H1 (cell line): ENCODE measurements around the gene PIK3R1. TPM values are rescaled to one million over a fixed set of nuclear protein-coding genes. Genes with fewer than 3 reads are reported as not detected.

Source experiments
- CTCF ChIA-PET: fragments of 300-600 bp; sonication (Branson Sonifier 250); formaldehyde crosslinking; loops from one replicate; lab custom pipeline; 2021; ENCODE audit not compliant: partially characterized antibody; lab: Charles Lee
- POLR2A ChIA-PET: fragments of 300-600 bp; sonication (Branson Sonifier 250); formaldehyde crosslinking; loops from one replicate; lab custom pipeline; 2021; ENCODE audit warnings: inconsistent platforms; ENCODE audit not compliant: partially characterized antibody; lab: Charles Lee
- DNase-seq, 2 experiments: peaks; one replicate each; pipeline versions ENCODE4 v3.0.0 to v3.0.0-alpha.2; 2010 to 2022; ENCODE audit warnings: low spot score in 2 of 2, low read depth in 1 of 2, mixed read lengths in 1 of 2
- FAIRE-seq: peaks from 2 replicates; lab custom pipeline; 2011; peaks lifted over from hg19 to GRCh38; lab: Jason Lieb, UNC
- H2AFZ ChIP-seq: 2 replicates; pipeline ENCODE4 v1.8.1; 2012; ENCODE audit warnings: low read length, inconsistent platforms
- H2AK5ac ChIP-seq: 2 replicates; pipeline ENCODE4 v1.6.1; 2013; ENCODE audit warnings: low read depth, low read length
- H2BK120ac ChIP-seq: replicated peaks from 2 replicates; pipeline ENCODE3; 2013; ENCODE audit warnings: low read depth, low read length, inconsistent platforms
- H2BK12ac ChIP-seq: 2 replicates; pipeline ENCODE4 v1.6.1; 2013; ENCODE audit warnings: low read depth, low read length
- H2BK15ac ChIP-seq: 2 replicates; pipeline ENCODE4 v1.6.1; 2013; ENCODE audit warnings: low read length
- H2BK20ac ChIP-seq: 2 replicates; pipeline ENCODE4 v1.6.1; 2013; ENCODE audit warnings: low read length
- H2BK5ac ChIP-seq: 2 replicates; pipeline ENCODE4 v1.6.1; 2013; ENCODE audit warnings: low read depth, low read length
- H3K14ac ChIP-seq: 2 replicates; pipeline ENCODE4 v1.6.1; 2013; ENCODE audit warnings: inconsistent platforms; ENCODE audit not compliant: insufficient read length
- H3K18ac ChIP-seq: 2 replicates; pipeline ENCODE4 v1.6.1; 2013; ENCODE audit warnings: low read length; ENCODE audit errors: extremely low read depth
- H3K23ac ChIP-seq: 2 replicates; pipeline ENCODE4 v1.6.1; 2013; ENCODE audit warnings: inconsistent platforms; ENCODE audit not compliant: insufficient read length
- H3K23me2 ChIP-seq: 2 replicates; pipeline ENCODE4 v1.6.1; 2013; ENCODE audit warnings: low read depth, low read length
- H3K27ac ChIP-seq: 2 replicates; pipeline ENCODE4 v1.6.1; 2011; ENCODE audit warnings: low read depth, low read length, inconsistent platforms
- H3K27me3 ChIP-seq, 4 experiments: replicated peaks in 1 of 4; 1 replicate in 1 of 4; 2 replicates in 3 of 4; pipeline versions ENCODE4 v1.6.1 to v1.8.1; 2011 to 2013; ENCODE audit warnings: low read length in 3 of 4, mild to moderate bottlenecking in 3 of 4, inconsistent platforms in 2 of 4, mixed read lengths in 2 of 4, moderate library complexity in 1 of 4; ENCODE audit not compliant: control insufficient read depth in 3 of 4, insufficient read depth in 3 of 4; ENCODE audit errors: extremely low read depth in 1 of 4
- H3K36me3 ChIP-seq, 4 experiments: 2 replicates each; pipeline versions ENCODE4 v1.6.1 to v1.8.1; 2011 to 2013; ENCODE audit warnings: mild to moderate bottlenecking in 4 of 4, low read length in 3 of 4, moderate library complexity in 2 of 4, control low read depth in 1 of 4, inconsistent platforms in 1 of 4; ENCODE audit not compliant: insufficient read depth in 4 of 4, control insufficient read depth in 2 of 4
- H3K4ac ChIP-seq: replicated peaks from 2 replicates; pipeline ENCODE3; 2013; ENCODE audit warnings: low read length, low read depth, mixed read lengths, inconsistent platforms; ENCODE audit not compliant: insufficient read length
- H3K4me1 ChIP-seq, 4 experiments: replicated peaks in 1 of 4; 1 replicate in 1 of 4; 2 replicates in 3 of 4; pipeline versions ENCODE4 v1.6.1 to v1.8.1; 2011 to 2013; ENCODE audit warnings: low read length in 3 of 4, inconsistent platforms in 2 of 4, mixed read lengths in 1 of 4; ENCODE audit not compliant: insufficient read depth in 4 of 4, control insufficient read depth in 3 of 4
- H3K4me2 ChIP-seq, 2 experiments: 2 replicates each; pipeline versions ENCODE4 v1.6.1 to v1.8.1; 2011 to 2013; ENCODE audit warnings: low read depth in 2 of 2, low read length in 2 of 2, control low read depth in 1 of 2, inconsistent platforms in 1 of 2, mild to moderate bottlenecking in 1 of 2; ENCODE audit not compliant: insufficient read depth in 1 of 2
- H3K4me3 ChIP-seq, 4 experiments: fragments of 200-600, 300-600 bp in 1 of 4; sonication (generic), shearing (Covaris generic), sonication (Bioruptor Twin) in 1 of 4; 2 replicates each; pipeline versions ENCODE4 v1.5.1 to v1.8.1; 2011 to 2016; ENCODE audit warnings: low read length in 4 of 4, low read depth in 3 of 4, control low read depth in 2 of 4, inconsistent platforms in 2 of 4, mild to moderate bottlenecking in 2 of 4, mixed read lengths in 1 of 4, moderate library complexity in 1 of 4; ENCODE audit not compliant: insufficient read depth in 2 of 4; ENCODE audit errors: extremely low read depth in 1 of 4
- H3K56ac ChIP-seq: replicated peaks from 2 replicates; pipeline ENCODE3; 2013; ENCODE audit warnings: low read depth, mild to moderate bottlenecking, mixed read lengths, low read length, inconsistent platforms; ENCODE audit not compliant: insufficient read length
- H3K79me1 ChIP-seq: 2 replicates; pipeline ENCODE4 v1.6.1; 2013; ENCODE audit warnings: low read depth, low read length, control low read depth
- H3K79me2 ChIP-seq, 2 experiments: 2 replicates each; pipeline versions ENCODE4 v1.6.1 to v1.8.1; 2012 to 2013; ENCODE audit warnings: low read length in 2 of 2, mild to moderate bottlenecking in 2 of 2, inconsistent platforms in 1 of 2; ENCODE audit not compliant: insufficient read depth in 2 of 2, control insufficient read depth in 1 of 2
- H3K9ac ChIP-seq, 4 experiments: replicated peaks in 1 of 4; 1 replicate in 1 of 4; 2 replicates in 3 of 4; pipeline versions ENCODE4 v1.6.1 to v1.8.1; 2011 to 2013; ENCODE audit warnings: low read depth in 3 of 4, low read length in 3 of 4, control low read depth in 2 of 4, mild to moderate bottlenecking in 2 of 4, moderate library complexity in 2 of 4, inconsistent platforms in 1 of 4; ENCODE audit errors: extremely low read depth in 1 of 4
- H3K9me3 ChIP-seq, 2 experiments: 2 replicates each; pipeline versions ENCODE4 v1.6.1 to v1.8.1; 2012 to 2013; ENCODE audit warnings: mild to moderate bottlenecking in 2 of 2, moderate library complexity in 2 of 2, control low read depth in 1 of 2, inconsistent platforms in 1 of 2, low read depth in 1 of 2, low read length in 1 of 2, mixed read lengths in 1 of 2; ENCODE audit not compliant: insufficient read depth in 2 of 2
- H4K20me1 ChIP-seq, 2 experiments: replicated peaks in 1 of 2; 2 replicates each; pipeline versions ENCODE3 to v1.8.1; 2011 to 2013; ENCODE audit warnings: inconsistent platforms in 2 of 2, low read length in 2 of 2, mild to moderate bottlenecking in 1 of 2; ENCODE audit not compliant: insufficient read depth in 2 of 2, control insufficient read depth in 1 of 2
- H4K5ac ChIP-seq: 2 replicates; pipeline ENCODE4 v1.6.1; 2013; ENCODE audit warnings: low read length, low read depth, mixed read lengths, inconsistent platforms; ENCODE audit not compliant: insufficient read length
- H4K8ac ChIP-seq: 2 replicates; pipeline ENCODE4 v1.8.0; 2013; ENCODE audit warnings: mild to moderate bottlenecking, moderate library complexity, low read length, inconsistent platforms; ENCODE audit not compliant: insufficient read depth; ENCODE audit errors: extremely low read depth
- H4K91ac ChIP-seq: replicated peaks from 2 replicates; pipeline ENCODE3; 2013; ENCODE audit warnings: low read length, mixed read lengths, inconsistent platforms; ENCODE audit not compliant: insufficient read length
- ASH2L ChIP-seq: fragments of 200-600, 300-600 bp; sonication (generic); IDR thresholded peaks from one replicate; pipeline ENCODE4 v1.7.1; 2017; ENCODE audit warnings: low read length
- POU5F1 ChIP-seq: IDR thresholded peaks from 2 replicates; pipeline ENCODE4 v1.6.1; 2011; ENCODE audit warnings: low read depth, mild to moderate bottlenecking, low read length, moderate library complexity
- SAP30 ChIP-seq: fragments of 300-600 bp; sonication (generic); IDR thresholded peaks from 2 replicates; pipeline ENCODE4 v1.7.1; 2012; ENCODE audit warnings: low read length, moderate library complexity, mild to moderate bottlenecking, inconsistent platforms; ENCODE audit not compliant: insufficient read depth, insufficient replicate concordance
- SIRT6 ChIP-seq: IDR thresholded peaks from one replicate; pipeline ENCODE4 v1.7.1; 2012; ENCODE audit warnings: low read length, inconsistent platforms
- TEAD4 ChIP-seq: IDR thresholded peaks from 2 replicates; pipeline ENCODE4 v1.6.1; 2012; ENCODE audit warnings: low read depth, low read length, inconsistent platforms, mixed read lengths
- polyA plus RNA-seq, 7 experiments: library from polyadenylated mRNA; depleted of rRNA in 3 of 7; stranded (reverse) in 5 of 7; unstranded in 2 of 7; fragments of >200 nt in 5 of 7; fragments of 200-250 nt in 2 of 7; gene quantifications; 1 replicate in 5 of 7; 2 replicates in 1 of 7; 4 replicates in 1 of 7; pipeline versions ENCODE4 v1.2.1 to v1.2.3, GENCODE V29; 2011 to 2013; ENCODE audit warnings: missing spikeins in 2 of 7, mixed read lengths in 2 of 7
- total RNA-seq: library from RNA; stranded (reverse); fragmentation: NEBNext Ultra II Directional; extraction: Animal tissue kit (Norgen Biotek cat#: 25700); gene quantifications from 2 replicates; pipeline ENCODE4 v1.2.1, GENCODE V29; 2021

Gene PIK3R1
- total and polyA plus RNA-seq, 2 of the 8 experiments (the other 6 are each of a cell fraction or from before 2014, with no cell fraction given) = 2.3 to 13.7 TPM

DNA sequence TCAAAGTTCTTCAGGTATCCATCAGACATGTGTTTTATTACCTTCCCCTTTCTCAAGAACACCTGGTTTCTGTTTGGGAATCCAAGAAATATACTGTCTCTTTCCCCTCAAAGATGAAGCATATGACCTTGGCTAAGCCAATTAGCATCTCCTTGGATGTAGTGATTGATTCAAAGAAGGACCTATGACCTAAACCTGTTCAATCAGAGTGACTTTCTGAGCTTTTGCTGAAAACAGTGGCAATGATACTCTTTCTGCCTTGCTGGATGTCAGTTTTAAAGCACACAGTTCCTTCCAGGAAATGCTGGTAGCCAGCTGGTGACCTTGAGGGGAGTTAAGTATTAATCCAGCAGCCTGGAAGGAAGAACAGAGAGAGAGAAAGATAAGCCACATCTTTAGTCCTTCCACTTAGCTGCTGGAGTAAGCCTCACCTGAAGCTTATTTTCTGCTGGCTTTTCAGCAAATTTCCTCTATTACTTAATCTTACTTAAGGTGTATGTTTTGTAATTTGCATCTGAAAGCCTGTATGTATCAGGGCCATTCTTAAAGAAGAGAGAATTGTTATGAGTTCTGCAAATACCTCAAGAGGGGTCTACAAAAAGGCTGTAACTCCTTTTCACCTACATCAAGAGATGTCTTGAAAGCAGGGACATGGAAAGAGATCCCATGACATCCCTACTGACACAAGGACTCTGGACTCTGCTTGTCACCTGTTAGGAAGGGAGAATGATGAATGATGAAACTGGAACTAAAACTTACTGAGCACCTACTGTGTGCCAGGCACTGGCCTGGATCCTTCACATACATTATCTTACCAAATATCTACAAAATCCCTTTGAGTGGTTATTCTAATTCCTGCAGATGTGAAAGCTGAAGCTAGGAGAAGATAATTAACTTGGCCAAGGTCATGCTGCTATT is 35.2 kb upstream of the PIK3R1 start:
- H4K8ac ChIP-seq = no peak overlapping the region
- no peak overlapping the region for H3K14ac ChIP-seq
- H2BK120ac ChIP-seq = no peak overlapping the region
- no peak overlapping the region for H3K18ac ChIP-seq
- no peak overlapping the region for H2BK5ac ChIP-seq
- H3K9me3 ChIP-seq = no peaks in the 10 kb centered on the region
- no peaks in the 10 kb centered on the region for H3K23me2 ChIP-seq
- DNase-seq (no peak), FAIRE-seq (peak; percentile 7)
- H3K79me2 ChIP-seq = no peaks in the 10 kb centered on the region
- no peaks in the 10 kb centered on the region for H4K20me1 ChIP-seq
- H2AFZ ChIP-seq = no peak overlapping the region; the same call in 1 of the 2 replicates
- H3K56ac ChIP-seq = no peak overlapping the region
- no peak overlapping the region for H4K5ac ChIP-seq
- no peaks in the 10 kb centered on the region for H3K36me3 ChIP-seq
- no peak overlapping the region for H3K4ac ChIP-seq
- ChIA-PET POLR2A (no interaction called here), CTCF (interaction anchor here (1.8 kb wide), 1 partner anchor 12 kb away, joined by 5 read pairs; no protein-coding TSS in a partner anchor)
- no peak overlapping the region for H3K4me3 ChIP-seq
- no peak overlapping the region for H4K91ac ChIP-seq
- no peak overlapping the region for H2BK12ac ChIP-seq
- H3K27me3 ChIP-seq = no peaks in the 10 kb centered on the region
- H3K4me1 ChIP-seq = no peaks in the 10 kb centered on the region
- no peaks in the 10 kb centered on the region for H3K79me1 ChIP-seq
- H2BK15ac ChIP-seq = no peak overlapping the region
- no peak overlapping the region for H2AK5ac ChIP-seq
- H3K27ac ChIP-seq = no peak overlapping the region
- no peak overlapping the region for H3K23ac ChIP-seq
- no peak overlapping the region for H2BK20ac ChIP-seq
- no peak overlapping the region for H3K9ac ChIP-seq
- no peak overlapping the region for H3K4me2 ChIP-seq
- TF ChIP-seq ASH2L (no peak), SIRT6 (no peak), TEAD4 (no peak), SAP30 (no peak), POU5F1 (no peak)
